WTC11 (cell line): ENCODE measurements around the gene HLA-F. TPM values are rescaled to one million over a fixed set of nuclear protein-coding genes. Genes with fewer than 3 reads are reported as not detected.

Experiments
- ATAC-seq: fragments of 200-7000 bp; cut with Tn5 transposase; 2 replicates; pipeline ENCODE4 v1.10.0; 2021; ENCODE audit warnings: mild to moderate bottlenecking, moderate library complexity
- CTCF ChIA-PET: fragments of 300-600 bp; sonication (Branson Sonifier 250); formaldehyde crosslinking; loops from one replicate; lab custom pipeline; 2021; ENCODE audit warnings: antibody characterized with exemption; lab: Charles Lee
- POLR2A ChIA-PET: fragments of 350-600 bp; sonication (Branson Sonifier 250); formaldehyde crosslinking; loops from one replicate; lab custom pipeline; 2021; ENCODE audit warnings: antibody characterized with exemption; lab: Charles Lee
- DNase-seq: peaks from one replicate; pipeline ENCODE4 v3.0.0; 2021; ENCODE audit warnings: low spot score
- H3K27ac Mint-ChIP-seq: 2 replicates; pipeline ENCODE4 v1.8.0; 2021; ENCODE audit warnings: mixed read lengths
- H3K27me3 Mint-ChIP-seq: 2 replicates; pipeline ENCODE4 v1.8.0; 2021; ENCODE audit warnings: low read depth, mild to moderate bottlenecking, moderate library complexity, mixed read lengths
- H3K36me3 Mint-ChIP-seq: 2 replicates; pipeline ENCODE4 v1.8.0; 2021; ENCODE audit warnings: mixed read lengths
- H3K4me1 Mint-ChIP-seq: 2 replicates; pipeline ENCODE4 v1.8.0; 2022; ENCODE audit warnings: mixed read lengths
- H3K4me3 Mint-ChIP-seq: 2 replicates; pipeline ENCODE4 v1.8.0; 2021; ENCODE audit warnings: mild to moderate bottlenecking, moderate library complexity, mixed read lengths
- H3K9me3 Mint-ChIP-seq: 2 replicates; pipeline ENCODE4 v1.8.0; 2021; ENCODE audit warnings: mixed read lengths
- ATF2 ChIP-seq: sonication (generic); formaldehyde crosslinking; IDR thresholded peaks from 2 replicates; pipeline ENCODE4 v1.8.1; 2022; ENCODE audit warnings: low read depth, missing genetic modification reagents, borderline replicate concordance
- CREM ChIP-seq: sonication (generic); formaldehyde crosslinking; IDR thresholded peaks from 2 replicates; pipeline ENCODE4 v1.8.1; 2022; ENCODE audit warnings: mild to moderate bottlenecking, missing genetic modification reagents, moderate library complexity
- CTCF ChIP-seq: fragments of 200-600 bp; IDR thresholded peaks from 2 replicates; pipeline ENCODE4 v1.8.0; 2022; ENCODE audit warnings: antibody characterized with exemption
- E2F5 ChIP-seq: sonication (generic); formaldehyde crosslinking; IDR thresholded peaks from 2 replicates; pipeline ENCODE4 v1.8.1; 2022; ENCODE audit warnings: mild to moderate bottlenecking, moderate library complexity, missing genetic modification reagents
- ELF4 ChIP-seq: sonication (generic); formaldehyde crosslinking; IDR thresholded peaks from 2 replicates; pipeline ENCODE4 v1.8.1; 2022; ENCODE audit warnings: low read depth, mild to moderate bottlenecking, moderate library complexity, missing genetic modification reagents
- FOXK1 ChIP-seq: sonication (generic); formaldehyde crosslinking; IDR thresholded peaks from 2 replicates; pipeline ENCODE4 v1.8.0; 2022; ENCODE audit warnings: mild to moderate bottlenecking, moderate library complexity, missing genetic modification reagents
- GRHL2 ChIP-seq: fragments of 250-450 bp; sonication (Bioruptor Pico); IDR thresholded peaks from 2 replicates; pipeline ENCODE4 v1.8.0; 2022; ENCODE audit warnings: mild to moderate bottlenecking, moderate library complexity; ENCODE audit not compliant: insufficient replicate concordance, severe bottlenecking
- IRF1 ChIP-seq: sonication (generic); formaldehyde crosslinking; IDR thresholded peaks from 2 replicates; pipeline ENCODE4 v1.8.0; 2023; ENCODE audit warnings: missing genetic modification reagents
- PREB ChIP-seq: sonication (generic); formaldehyde crosslinking; IDR thresholded peaks from 2 replicates; pipeline ENCODE4 v1.8.1; 2022; ENCODE audit warnings: mild to moderate bottlenecking, missing genetic modification reagents, moderate library complexity, borderline replicate concordance
- PRRX2 ChIP-seq: fragments of 250-450 bp; sonication (Bioruptor Pico); IDR thresholded peaks from 2 replicates; pipeline ENCODE4 v1.8.0; 2021; ENCODE audit warnings: mild to moderate bottlenecking
- USF2 ChIP-seq: sonication (generic); formaldehyde crosslinking; IDR thresholded peaks from 2 replicates; pipeline ENCODE4 v1.8.1; 2023; ENCODE audit warnings: mild to moderate bottlenecking, missing genetic modification reagents, moderate library complexity
- ZNF416 ChIP-seq: fragments of 250-450 bp; sonication (Bioruptor Pico); IDR thresholded peaks from 2 replicates; pipeline ENCODE4 v1.9.0; 2021; ENCODE audit warnings: mild to moderate bottlenecking, inconsistent platforms
- ZNF423 ChIP-seq: fragments of 250-450 bp; sonication (Bioruptor Pico); IDR thresholded peaks from 2 replicates; pipeline ENCODE4 v2.1.2; 2022; ENCODE audit warnings: mild to moderate bottlenecking, moderate library complexity
- ZNF425 ChIP-seq: fragments of 250-450 bp; sonication (Bioruptor Pico); conservative IDR thresholded peaks from 2 replicates; pipeline ENCODE4 v1.9.0; 2021; ENCODE audit warnings: mild to moderate bottlenecking
- ZNF512 ChIP-seq: sonication (generic); formaldehyde crosslinking; IDR thresholded peaks from 2 replicates; pipeline ENCODE4 v1.8.1; 2022; ENCODE audit warnings: missing genetic modification reagents, borderline replicate concordance
- total RNA-seq: library from RNA; stranded (reverse); gene quantifications from 3 replicates; pipeline ENCODE4 v1.2.3, GENCODE V29; 2021

HLA-F gene
- total RNA-seq, 1 experiment from 2014 or later, result 7.5 TPM

- TF ChIP-seq CTCF (peak; percentile 42), ELF4 (CRISPR knock-in tag) (no peak), CREM (CRISPR knock-in tag) (no peak), ATF2 (CRISPR knock-in tag) (no peak), ZNF423 (CRISPR knock-in tag) (no peak), PRRX2 (0 out of 2 replicates have a peak, but pooled peaks have one; percentile 30), PREB (CRISPR knock-in tag) (no peak), IRF1 (CRISPR knock-in tag) (no peak), GRHL2 (no peak)
These were observed 42.8 kb upstream of the HLA-F start (continued) for GRCh38 chr6:29680416-29680815.

- peaks cover 5% of the 10 kb centered on the region; the same call in 1 of the 2 replicates for H3K27me3 Mint-ChIP-seq
- CTCF ChIA-PET, result interaction anchor here (0.7 to 12.4 kb wide), 4 partner anchors 14 to 41 kb away, joined by 3 to 405 read pairs (median 13); no protein-coding TSS in a partner anchor
- H3K27ac Mint-ChIP-seq, result peak within 1 kb of the TSS; percentile 72
These were observed 42.3 kb upstream of the HLA-F start, which contains the start of gene ZFP57 for GRCh38 chr6:29680904-29681303. Gene ZFP57, minus strand, starts transcription at chr6:29681152. Its CDS starts 4,149 bp downstream, at chr6:29677003.

More at GRCh38 chr6:29680904-29681303, 42.3 kb upstream of the HLA-F start, which contains the start of gene ZFP57:
- DNase-seq (no peak), ATAC-seq (no peak)
- POLR2A ChIA-PET, result interaction anchor here (2.7 kb wide), 1 partner anchor 31 kb away, joined by 8 read pairs; no protein-coding TSS in a partner anchor
- TF ChIP-seq ZNF425 (CRISPR knock-in tag), result no peak
- no peak for TF ChIP-seq E2F5 (CRISPR knock-in tag)
- no peak for TF ChIP-seq ZNF416 (CRISPR knock-in tag)
- no peak for TF ChIP-seq USF2 (CRISPR knock-in tag)
- no peak for TF ChIP-seq ZNF423 (CRISPR knock-in tag)
- no peak for TF ChIP-seq CREM (CRISPR knock-in tag)
- no peak for TF ChIP-seq ZNF512 (CRISPR knock-in tag)
- TF ChIP-seq FOXK1 (CRISPR knock-in tag), result no peak
- no peak for TF ChIP-seq GRHL2
- Mint-ChIP-seq H3K9me3 (peaks cover 11% of the 10 kb centered on the region), H3K4me1 (peaks cover 56% of the 10 kb centered on the region), H3K36me3 (peaks cover 8% of the 10 kb centered on the region), H3K4me3 (peak within 1 kb of the TSS; percentile 59)
